HEK293 (cell line): ENCODE measurements around the gene TAS1R1.

Experiments
- BCL11A ChIP-seq: fragments of 450-650 bp; formaldehyde crosslinking; IDR thresholded peaks from 2 replicates; pipeline ENCODE4 v1.5.1; 2016; ENCODE audit warnings: low read depth, missing biosample characterization, missing genetic modification characterization
- GLIS2 ChIP-seq: fragments of 450-650 bp; formaldehyde crosslinking; IDR thresholded peaks from 2 replicates; pipeline ENCODE4 v1.5.1; 2016; ENCODE audit warnings: missing biosample characterization, missing genetic modification characterization
- HOXD13 ChIP-seq: sonication (generic); formaldehyde crosslinking; IDR thresholded peaks from 2 replicates; pipeline ENCODE4 v1.8.0; 2022; ENCODE audit warnings: missing genetic modification reagents, borderline replicate concordance
- KLF8 ChIP-seq: fragments of 450-650 bp; formaldehyde crosslinking; IDR thresholded peaks from 2 replicates; pipeline ENCODE4 v1.5.1; 2016; ENCODE audit warnings: missing biosample characterization, missing genetic modification characterization
- RBAK ChIP-seq: fragments of 450-650 bp; formaldehyde crosslinking; IDR thresholded peaks from 2 replicates; pipeline ENCODE4 v1.5.1; 2016; ENCODE audit warnings: missing biosample characterization, missing genetic modification characterization
- ZBTB20 ChIP-seq: fragments of 450-650 bp; formaldehyde crosslinking; IDR thresholded peaks from 2 replicates; pipeline ENCODE4 v1.5.1; 2016; ENCODE audit warnings: missing biosample characterization, missing genetic modification characterization
- ZEB2 ChIP-seq: fragments of 450-650 bp; formaldehyde crosslinking; IDR thresholded peaks from 2 replicates; pipeline ENCODE4 v1.5.1; 2016; ENCODE audit warnings: missing biosample characterization, missing genetic modification characterization
- ZFP41 ChIP-seq: fragments of 450-650 bp; formaldehyde crosslinking; IDR thresholded peaks from 2 replicates; pipeline ENCODE4 v1.5.1; 2016; ENCODE audit warnings: missing biosample characterization, missing genetic modification characterization, borderline replicate concordance
- ZNF132 ChIP-seq: fragments of 450-650 bp; formaldehyde crosslinking; IDR thresholded peaks from 2 replicates; pipeline ENCODE4 v1.5.1; 2017; ENCODE audit warnings: missing biosample characterization, missing genetic modification characterization, borderline replicate concordance
- ZNF140 ChIP-seq: fragments of 450-650 bp; formaldehyde crosslinking; IDR thresholded peaks from 2 replicates; pipeline ENCODE4 v1.5.1; 2016; ENCODE audit warnings: missing biosample characterization, missing genetic modification characterization
- ZNF169 ChIP-seq: fragments of 450-650 bp; formaldehyde crosslinking; IDR thresholded peaks from 2 replicates; pipeline ENCODE4 v1.5.1; 2016; ENCODE audit warnings: missing biosample characterization, missing genetic modification characterization
- ZNF175 ChIP-seq: fragments of 450-650 bp; formaldehyde crosslinking; IDR thresholded peaks from 2 replicates; pipeline ENCODE4 v1.5.1; 2016; ENCODE audit warnings: missing biosample characterization, missing genetic modification characterization
- ZNF214 ChIP-seq: fragments of 450-650 bp; formaldehyde crosslinking; IDR thresholded peaks from 2 replicates; pipeline ENCODE4 v1.5.1; 2017; ENCODE audit warnings: missing biosample characterization, mild to moderate bottlenecking, missing genetic modification characterization, borderline replicate concordance
- ZNF324 ChIP-seq: fragments of 450-650 bp; formaldehyde crosslinking; IDR thresholded peaks from 2 replicates; pipeline ENCODE4 v1.5.1; 2016; ENCODE audit warnings: missing biosample characterization, missing genetic modification characterization
- ZNF341 ChIP-seq: fragments of 450-650 bp; formaldehyde crosslinking; IDR thresholded peaks from 2 replicates; pipeline ENCODE4; 2016; ENCODE audit warnings: low read depth, missing biosample characterization, missing genetic modification characterization
- ZNF433 ChIP-seq: fragments of 450-650 bp; formaldehyde crosslinking; IDR thresholded peaks from 2 replicates; pipeline ENCODE4 v1.5.1; 2016; ENCODE audit warnings: missing biosample characterization, missing genetic modification characterization, low read depth
- ZNF473 ChIP-seq: fragments of 450-650 bp; formaldehyde crosslinking; IDR thresholded peaks from 2 replicates; pipeline ENCODE4 v1.5.1; 2017; ENCODE audit warnings: missing biosample characterization, missing genetic modification characterization
- ZNF48 ChIP-seq: fragments of 450-650 bp; formaldehyde crosslinking; IDR thresholded peaks from 2 replicates; pipeline ENCODE4 v1.5.1; 2016; ENCODE audit warnings: missing biosample characterization, missing genetic modification characterization
- ZNF501 ChIP-seq: fragments of 450-650 bp; formaldehyde crosslinking; IDR thresholded peaks from 2 replicates; pipeline ENCODE4 v1.5.1; 2016; ENCODE audit warnings: missing biosample characterization, missing genetic modification characterization
- ZNF514 ChIP-seq: fragments of 450-650 bp; formaldehyde crosslinking; IDR thresholded peaks from 2 replicates; pipeline ENCODE4 v1.5.1; 2016; ENCODE audit warnings: missing biosample characterization, missing genetic modification characterization
- ZNF521 ChIP-seq: fragments of 450-650 bp; formaldehyde crosslinking; IDR thresholded peaks from 2 replicates; pipeline ENCODE4 v1.5.1; 2017; ENCODE audit warnings: missing biosample characterization, mild to moderate bottlenecking, missing genetic modification characterization
- ZNF530 ChIP-seq: fragments of 450-650 bp; formaldehyde crosslinking; IDR thresholded peaks from 2 replicates; pipeline ENCODE4 v1.5.1; 2016; ENCODE audit warnings: low read depth, missing biosample characterization, missing genetic modification characterization
- ZNF596 ChIP-seq: fragments of 450-650 bp; IDR thresholded peaks from 2 replicates; pipeline ENCODE4 v1.5.0; 2018; ENCODE audit warnings: missing biosample characterization, mild to moderate bottlenecking, missing genetic modification characterization, moderate library complexity
- ZNF658 ChIP-seq: fragments of 450-650 bp; formaldehyde crosslinking; IDR thresholded peaks from 2 replicates; pipeline ENCODE4; 2016; ENCODE audit warnings: missing biosample characterization, missing genetic modification characterization
- ZNF677 ChIP-seq: fragments of 450-650 bp; IDR thresholded peaks from 2 replicates; pipeline ENCODE4 v1.5.0; 2018; ENCODE audit warnings: missing biosample characterization, mild to moderate bottlenecking, missing genetic modification characterization, moderate library complexity
- ZNF707 ChIP-seq: fragments of 450-650 bp; formaldehyde crosslinking; IDR thresholded peaks from 2 replicates; pipeline ENCODE4 v1.5.1; 2016; ENCODE audit warnings: missing biosample characterization, missing genetic modification characterization
- ZXDB ChIP-seq: fragments of 450-650 bp; formaldehyde crosslinking; IDR thresholded peaks from 2 replicates; pipeline ENCODE4 v1.5.1; 2016; ENCODE audit warnings: missing biosample characterization, missing genetic modification characterization
- TF ChIP-seq, protein P1 (sequence below): IDR thresholded peaks from 2 replicates; pipeline ENCODE4 v1.6.1; 2011; ENCODE audit warnings: mild to moderate bottlenecking, low read depth, low read length, borderline replicate concordance
- TF ChIP-seq, protein P2 (sequence below): fragments of 450-650 bp; formaldehyde crosslinking; IDR thresholded peaks from 2 replicates; pipeline ENCODE4 v1.5.1; 2016; ENCODE audit warnings: missing biosample characterization, missing genetic modification characterization
- TF ChIP-seq, protein P3 (sequence below): fragments of 450-650 bp; formaldehyde crosslinking; optimal IDR thresholded peaks from 2 replicates; pipeline ENCODE3; 2016; ENCODE audit warnings: missing biosample characterization, mild to moderate bottlenecking, missing genetic modification characterization
- TF ChIP-seq, protein P4 (sequence below): fragments of 450-650 bp; formaldehyde crosslinking; IDR thresholded peaks from 2 replicates; pipeline ENCODE4 v1.5.1; 2016; ENCODE audit warnings: missing biosample characterization, missing genetic modification characterization
- TF ChIP-seq, protein P5 (sequence below): fragments of 450-650 bp; IDR thresholded peaks from 2 replicates; pipeline ENCODE4 v1.5.1; 2018; ENCODE audit warnings: missing biosample characterization, missing genetic modification characterization
- TF ChIP-seq, protein P6 (sequence below): fragments of 450-650 bp; IDR thresholded peaks from 2 replicates; pipeline ENCODE4 v1.5.1; 2018; ENCODE audit warnings: missing biosample characterization, mild to moderate bottlenecking, missing genetic modification characterization

Gene TAS1R1

DNA sequence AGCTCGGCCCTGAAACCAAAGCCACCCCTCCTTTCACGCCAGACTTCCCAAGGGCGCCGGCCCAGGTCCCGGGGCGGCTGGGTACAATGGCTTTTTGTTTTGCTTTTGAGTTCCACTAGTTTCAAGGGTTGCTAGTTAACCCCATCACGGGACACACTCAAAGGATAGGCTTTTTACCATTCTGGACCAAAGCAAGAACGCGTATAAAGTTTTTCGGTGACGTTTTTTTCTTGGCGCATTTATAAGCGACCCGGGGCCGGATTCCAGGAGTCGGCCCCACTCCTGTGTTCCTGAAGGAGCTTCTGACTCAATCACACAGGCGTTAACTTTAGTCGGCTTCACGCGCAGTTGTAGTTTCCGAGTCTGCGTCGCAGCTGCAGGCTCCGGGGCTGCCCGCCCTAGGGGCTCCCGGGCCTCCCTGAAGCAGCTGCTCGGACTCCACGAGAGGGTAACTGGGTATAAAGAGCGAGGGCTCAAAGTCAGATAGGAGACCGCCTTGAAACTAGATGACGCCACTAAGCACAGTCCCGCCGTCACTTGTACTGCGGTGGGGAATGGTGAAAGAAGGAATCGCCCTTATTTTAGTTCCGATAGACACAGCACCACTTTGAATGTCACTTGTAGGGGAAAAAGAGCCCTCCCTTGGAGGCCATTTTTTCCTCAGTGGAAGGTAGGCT, 48.3 kb downstream of the TAS1R1 start (continued):
- no peak for TF ChIP-seq ZNF175 (tag by site-specific recombination)
- TF ChIP-seq, protein P1, sequence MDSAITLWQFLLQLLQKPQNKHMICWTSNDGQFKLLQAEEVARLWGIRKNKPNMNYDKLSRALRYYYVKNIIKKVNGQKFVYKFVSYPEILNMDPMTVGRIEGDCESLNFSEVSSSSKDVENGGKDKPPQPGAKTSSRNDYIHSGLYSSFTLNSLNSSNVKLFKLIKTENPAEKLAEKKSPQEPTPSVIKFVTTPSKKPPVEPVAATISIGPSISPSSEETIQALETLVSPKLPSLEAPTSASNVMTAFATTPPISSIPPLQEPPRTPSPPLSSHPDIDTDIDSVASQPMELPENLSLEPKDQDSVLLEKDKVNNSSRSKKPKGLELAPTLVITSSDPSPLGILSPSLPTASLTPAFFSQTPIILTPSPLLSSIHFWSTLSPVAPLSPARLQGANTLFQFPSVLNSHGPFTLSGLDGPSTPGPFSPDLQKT, result no peak
- no peak for TF ChIP-seq ZNF132 (tag by site-specific recombination)
- peak; percentile 85 for TF ChIP-seq ZXDB (tag by site-specific recombination)
- TF ChIP-seq ZNF707 (tag by site-specific recombination), result no peak
- TF ChIP-seq, protein P2, sequence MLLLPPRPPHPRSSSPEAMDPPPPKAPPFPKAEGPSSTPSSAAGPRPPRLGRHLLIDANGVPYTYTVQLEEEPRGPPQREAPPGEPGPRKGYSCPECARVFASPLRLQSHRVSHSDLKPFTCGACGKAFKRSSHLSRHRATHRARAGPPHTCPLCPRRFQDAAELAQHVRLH (tag by site-specific recombination), result no peak; the same call in 1 of the 2 replicates
- TF ChIP-seq, protein P3, sequence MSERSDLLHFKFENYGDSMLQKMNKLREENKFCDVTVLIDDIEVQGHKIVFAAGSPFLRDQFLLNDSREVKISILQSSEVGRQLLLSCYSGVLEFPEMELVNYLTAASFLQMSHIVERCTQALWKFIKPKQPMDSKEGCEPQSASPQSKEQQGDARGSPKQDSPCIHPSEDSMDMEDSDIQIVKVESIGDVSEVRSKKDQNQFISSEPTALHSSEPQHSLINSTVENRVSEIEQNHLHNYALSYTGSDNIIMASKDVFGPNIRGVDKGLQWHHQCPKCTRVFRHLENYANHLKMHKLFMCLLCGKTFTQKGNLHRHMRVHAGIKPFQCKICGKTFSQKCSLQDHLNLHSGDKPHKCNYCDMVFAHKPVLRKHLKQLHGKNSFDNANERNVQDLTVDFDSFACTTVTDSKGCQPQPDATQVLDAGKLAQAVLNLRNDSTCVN (tag by site-specific recombination), result peak; percentile 20
- TF ChIP-seq ZNF521 (tag by site-specific recombination), result no peak
- no peak for TF ChIP-seq ZNF48
- TF ChIP-seq ZNF530 (tag by site-specific recombination), result no peak
- no peak for TF ChIP-seq ZNF140
- TF ChIP-seq ZNF658 (tag by site-specific recombination), result no peak
- TF ChIP-seq, protein P4, sequence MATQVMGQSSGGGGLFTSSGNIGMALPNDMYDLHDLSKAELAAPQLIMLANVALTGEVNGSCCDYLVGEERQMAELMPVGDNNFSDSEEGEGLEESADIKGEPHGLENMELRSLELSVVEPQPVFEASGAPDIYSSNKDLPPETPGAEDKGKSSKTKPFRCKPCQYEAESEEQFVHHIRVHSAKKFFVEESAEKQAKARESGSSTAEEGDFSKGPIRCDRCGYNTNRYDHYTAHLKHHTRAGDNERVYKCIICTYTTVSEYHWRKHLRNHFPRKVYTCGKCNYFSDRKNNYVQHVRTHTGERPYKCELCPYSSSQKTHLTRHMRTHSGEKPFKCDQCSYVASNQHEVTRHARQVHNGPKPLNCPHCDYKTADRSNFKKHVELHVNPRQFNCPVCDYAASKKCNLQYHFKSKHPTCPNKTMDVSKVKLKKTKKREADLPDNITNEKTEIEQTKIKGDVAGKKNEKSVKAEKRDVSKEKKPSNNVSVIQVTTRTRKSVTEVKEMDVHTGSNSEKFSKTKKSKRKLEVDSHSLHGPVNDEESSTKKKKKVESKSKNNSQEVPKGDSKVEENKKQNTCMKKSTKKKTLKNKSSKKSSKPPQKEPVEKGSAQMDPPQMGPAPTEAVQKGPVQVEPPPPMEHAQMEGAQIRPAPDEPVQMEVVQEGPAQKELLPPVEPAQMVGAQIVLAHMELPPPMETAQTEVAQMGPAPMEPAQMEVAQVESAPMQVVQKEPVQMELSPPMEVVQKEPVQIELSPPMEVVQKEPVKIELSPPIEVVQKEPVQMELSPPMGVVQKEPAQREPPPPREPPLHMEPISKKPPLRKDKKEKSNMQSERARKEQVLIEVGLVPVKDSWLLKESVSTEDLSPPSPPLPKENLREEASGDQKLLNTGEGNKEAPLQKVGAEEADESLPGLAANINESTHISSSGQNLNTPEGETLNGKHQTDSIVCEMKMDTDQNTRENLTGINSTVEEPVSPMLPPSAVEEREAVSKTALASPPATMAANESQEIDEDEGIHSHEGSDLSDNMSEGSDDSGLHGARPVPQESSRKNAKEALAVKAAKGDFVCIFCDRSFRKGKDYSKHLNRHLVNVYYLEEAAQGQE, result no peak
- TF ChIP-seq ZNF324, result no peak
- no peak for TF ChIP-seq ZFP41
- TF ChIP-seq ZNF677, result no peak
- TF ChIP-seq ZEB2, result peak; percentile 74
- TF ChIP-seq RBAK (tag by site-specific recombination), result no peak
- TF ChIP-seq ZBTB20 (tag by site-specific recombination), result peak; percentile 97
- TF ChIP-seq, protein P5, sequence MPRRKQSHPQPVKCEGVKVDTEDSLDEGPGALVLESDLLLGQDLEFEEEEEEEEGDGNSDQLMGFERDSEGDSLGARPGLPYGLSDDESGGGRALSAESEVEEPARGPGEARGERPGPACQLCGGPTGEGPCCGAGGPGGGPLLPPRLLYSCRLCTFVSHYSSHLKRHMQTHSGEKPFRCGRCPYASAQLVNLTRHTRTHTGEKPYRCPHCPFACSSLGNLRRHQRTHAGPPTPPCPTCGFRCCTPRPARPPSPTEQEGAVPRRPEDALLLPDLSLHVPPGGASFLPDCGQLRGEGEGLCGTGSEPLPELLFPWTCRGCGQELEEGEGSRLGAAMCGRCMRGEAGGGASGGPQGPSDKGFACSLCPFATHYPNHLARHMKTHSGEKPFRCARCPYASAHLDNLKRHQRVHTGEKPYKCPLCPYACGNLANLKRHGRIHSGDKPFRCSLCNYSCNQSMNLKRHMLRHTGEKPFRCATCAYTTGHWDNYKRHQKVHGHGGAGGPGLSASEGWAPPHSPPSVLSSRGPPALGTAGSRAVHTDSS, result no peak
- no peak for TF ChIP-seq ZNF433 (tag by site-specific recombination)
- peak; percentile 79 for TF ChIP-seq GLIS2
- TF ChIP-seq KLF8, result no peak; the same call in 1 of the 2 replicates
- TF ChIP-seq ZNF169, result no peak
- TF ChIP-seq ZNF473 (tag by site-specific recombination), result no peak
- TF ChIP-seq ZNF514 (tag by site-specific recombination), result no peak
- TF ChIP-seq ZNF596 (tag by site-specific recombination), result no peak
- TF ChIP-seq BCL11A (tag by site-specific recombination), result no peak; the same call in 1 of the 2 replicates
- no peak for TF ChIP-seq HOXD13 (CRISPR knock-in tag)
- peak; percentile 71 for TF ChIP-seq ZNF341
- no peak for TF ChIP-seq ZNF214 (tag by site-specific recombination)
- TF ChIP-seq ZNF501 (tag by site-specific recombination), result 0 out of 2 replicates have a peak, but pooled peaks have one; percentile 44
- TF ChIP-seq, protein P6, sequence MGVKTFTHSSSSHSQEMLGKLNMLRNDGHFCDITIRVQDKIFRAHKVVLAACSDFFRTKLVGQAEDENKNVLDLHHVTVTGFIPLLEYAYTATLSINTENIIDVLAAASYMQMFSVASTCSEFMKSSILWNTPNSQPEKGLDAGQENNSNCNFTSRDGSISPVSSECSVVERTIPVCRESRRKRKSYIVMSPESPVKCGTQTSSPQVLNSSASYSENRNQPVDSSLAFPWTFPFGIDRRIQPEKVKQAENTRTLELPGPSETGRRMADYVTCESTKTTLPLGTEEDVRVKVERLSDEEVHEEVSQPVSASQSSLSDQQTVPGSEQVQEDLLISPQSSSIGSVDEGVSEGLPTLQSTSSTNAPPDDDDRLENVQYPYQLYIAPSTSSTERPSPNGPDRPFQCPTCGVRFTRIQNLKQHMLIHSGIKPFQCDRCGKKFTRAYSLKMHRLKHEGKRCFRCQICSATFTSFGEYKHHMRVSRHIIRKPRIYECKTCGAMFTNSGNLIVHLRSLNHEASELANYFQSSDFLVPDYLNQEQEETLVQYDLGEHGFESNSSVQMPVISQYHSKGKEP (tag by site-specific recombination), result no peak
